NB4 (cell line): ENCODE results near the gene DPYSL4.

Experiments used
- DNase-seq: peaks from one replicate; pipeline ENCODE4 v3.0.0; 2010; ENCODE audit warnings: low read depth
- H3K4me3 ChIP-seq: one replicate; pipeline ENCODE4 v1.5.1; 2011; ENCODE audit warnings: mild to moderate bottlenecking, low read depth, low read length, moderate library complexity
- CTCF ChIP-seq: IDR thresholded peaks from one replicate; pipeline ENCODE4 v1.5.1; 2012; ENCODE audit warnings: low read depth, low read length
- MAX ChIP-seq: IDR thresholded peaks from 2 replicates; pipeline ENCODE4 v1.6.1; 2011; ENCODE audit warnings: low read depth, low read length
- MYC ChIP-seq: IDR thresholded peaks from 2 replicates; pipeline ENCODE4 v1.6.1; 2011; ENCODE audit warnings: low read depth, low read length
- POLR2A ChIP-seq: IDR thresholded peaks from 2 replicates; pipeline ENCODE4 v1.6.1; 2011; ENCODE audit warnings: mild to moderate bottlenecking; ENCODE audit not compliant: insufficient read length; ENCODE audit errors: extremely low read depth

DPYSL4 gene

GRCh38 chr10:132173185-132173584, 13.6 kb upstream of the DPYSL4 start:
- TF ChIP-seq POLR2A (no peak), MAX (no peak), CTCF (no peak), MYC (no peak)
- H3K4me3 ChIP-seq, result no peak overlapping the region
- DNase-seq, result no peak

- no peak for TF ChIP-seq MYC
- TF ChIP-seq POLR2A, result no peak
- no peak for TF ChIP-seq MAX
- no peak for TF ChIP-seq CTCF
- DNase-seq, result no peak
- no peak overlapping the region for H3K4me3 ChIP-seq
Observed at GRCh38 chr10:132174237-132174636, 12.5 kb upstream of the DPYSL4 start.

- no peak for DNase-seq
- no peak overlapping the region for H3K4me3 ChIP-seq
- TF ChIP-seq POLR2A, result no peak
- no peak for TF ChIP-seq CTCF
- TF ChIP-seq MAX, result no peak
- TF ChIP-seq MYC, result no peak
Observed at GRCh38 chr10:132175408-132175807, 11.3 kb upstream of the DPYSL4 start.

- TF ChIP-seq POLR2A, result no peak
- H3K4me3 ChIP-seq, result no peak overlapping the region
- DNase-seq, result no peak
Observed at GRCh38 chr10:132175907-132176581, 10.7 kb upstream of the DPYSL4 start.

- H3K4me3 ChIP-seq, result no peak overlapping the region
- TF ChIP-seq MYC (no peak), POLR2A (no peak), MAX (no peak), CTCF (no peak)
Observed at GRCh38 chr10:132176623-132177500, 9.9 kb upstream of the DPYSL4 start.

GRCh38 chr10:132178046-132178445, 8.7 kb upstream of the DPYSL4 start:
- H3K4me3 ChIP-seq, result no peak overlapping the region
- TF ChIP-seq MAX (no peak), POLR2A (no peak), CTCF (no peak), MYC (no peak)
- no peak for DNase-seq

More at GRCh38 chr10:132176623-132177500, 9.9 kb upstream of the DPYSL4 start:
- no peak for DNase-seq
